LNCaP clone FGC (cell line): ENCODE measurements around the gene DSCAM.

ENCODE experiments used
- DNase-seq: peaks from one replicate; pipeline ENCODE4 v3.0.0-alpha.2; 2011; ENCODE audit warnings: low read depth
- H3K4me3 ChIP-seq: 2 replicates; pipeline ENCODE4 v1.5.1; 2011; ENCODE audit warnings: mild to moderate bottlenecking, low read depth, low read length, control low read depth
- TF ChIP-seq, protein P1 (sequence below): IDR thresholded peaks from 2 replicates; pipeline ENCODE4 v1.5.1; 2012; ENCODE audit warnings: mild to moderate bottlenecking; ENCODE audit not compliant: control insufficient read depth, insufficient read depth; ENCODE audit errors: extremely low read depth

DSCAM gene

GRCh38 chr21:40783404-40783803 is 63.6 kb downstream of the DSCAM start:
- TF ChIP-seq, protein P1, sequence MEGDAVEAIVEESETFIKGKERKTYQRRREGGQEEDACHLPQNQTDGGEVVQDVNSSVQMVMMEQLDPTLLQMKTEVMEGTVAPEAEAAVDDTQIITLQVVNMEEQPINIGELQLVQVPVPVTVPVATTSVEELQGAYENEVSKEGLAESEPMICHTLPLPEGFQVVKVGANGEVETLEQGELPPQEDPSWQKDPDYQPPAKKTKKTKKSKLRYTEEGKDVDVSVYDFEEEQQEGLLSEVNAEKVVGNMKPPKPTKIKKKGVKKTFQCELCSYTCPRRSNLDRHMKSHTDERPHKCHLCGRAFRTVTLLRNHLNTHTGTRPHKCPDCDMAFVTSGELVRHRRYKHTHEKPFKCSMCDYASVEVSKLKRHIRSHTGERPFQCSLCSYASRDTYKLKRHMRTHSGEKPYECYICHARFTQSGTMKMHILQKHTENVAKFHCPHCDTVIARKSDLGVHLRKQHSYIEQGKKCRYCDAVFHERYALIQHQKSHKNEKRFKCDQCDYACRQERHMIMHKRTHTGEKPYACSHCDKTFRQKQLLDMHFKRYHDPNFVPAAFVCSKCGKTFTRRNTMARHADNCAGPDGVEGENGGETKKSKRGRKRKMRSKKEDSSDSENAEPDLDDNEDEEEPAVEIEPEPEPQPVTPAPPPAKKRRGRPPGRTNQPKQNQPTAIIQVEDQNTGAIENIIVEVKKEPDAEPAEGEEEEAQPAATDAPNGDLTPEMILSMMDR, result no peak

GRCh38 chr21:40770435-40771055 is 76.4 kb downstream of the DSCAM start:
- DNase-seq, result no peak
- H3K4me3 ChIP-seq, result no peak overlapping the region
- TF ChIP-seq, protein P1, result no peak

More at GRCh38 chr21:40783404-40783803, 63.6 kb downstream of the DSCAM start:
- no peak overlapping the region for H3K4me3 ChIP-seq
- DNase-seq, result no peak

DNA sequence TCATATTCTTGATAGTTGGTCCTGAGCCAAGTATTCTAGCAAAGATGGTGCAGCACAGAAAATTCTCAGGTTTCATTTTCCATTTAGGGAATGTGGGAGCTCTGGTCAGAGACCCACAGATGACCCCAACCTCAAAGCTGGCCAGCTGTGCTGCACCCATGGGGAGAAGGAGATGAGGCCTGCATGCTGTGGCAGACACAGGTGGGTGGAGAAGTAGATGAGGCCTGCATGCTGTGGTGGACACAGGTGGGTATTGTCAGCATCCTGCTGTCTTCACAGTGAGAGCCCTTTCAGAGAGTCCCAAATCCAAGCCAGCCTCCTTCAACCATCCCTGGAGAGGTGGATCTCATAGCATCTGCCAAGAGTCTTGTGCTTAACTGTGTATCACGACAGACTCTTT is 77.7 kb downstream of the DSCAM start:
- TF ChIP-seq, protein P1, result no peak
- no peak overlapping the region for H3K4me3 ChIP-seq
- no peak for DNase-seq

DNA sequence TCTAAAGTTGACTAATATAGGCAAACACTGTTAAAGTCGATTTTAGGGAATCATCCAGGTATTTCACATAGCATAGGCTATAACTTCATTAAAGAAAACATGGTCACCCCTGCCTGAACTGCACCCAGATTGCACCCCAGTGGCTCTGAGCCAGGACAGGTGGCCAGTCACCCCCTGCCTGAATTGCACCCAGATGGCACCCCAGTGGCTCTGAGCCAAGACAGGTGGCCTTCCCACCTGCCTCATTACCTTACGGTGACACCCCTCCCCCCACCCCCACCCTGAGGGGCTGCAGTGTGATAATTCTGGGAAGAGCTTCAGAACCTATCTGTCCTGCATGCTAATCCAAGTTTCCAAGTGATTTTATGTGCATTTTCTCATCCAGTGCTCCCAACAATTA is 78.9 kb downstream of the DSCAM start:
- H3K4me3 ChIP-seq, result no peak overlapping the region
- TF ChIP-seq, protein P1, result no peak
- no peak for DNase-seq

GRCh38 chr21:40766381-40766780 is 80.6 kb downstream of the DSCAM start:
- no peak overlapping the region for H3K4me3 ChIP-seq
- DNase-seq, result no peak
- TF ChIP-seq, protein P1, result no peak

GRCh38 chr21:40765811-40766210 is 81.1 kb downstream of the DSCAM start:
- TF ChIP-seq, protein P1, result no peak
- no peak overlapping the region for H3K4me3 ChIP-seq
- no peak for DNase-seq

- TF ChIP-seq, protein P1, result no peak
- no peak for DNase-seq
- H3K4me3 ChIP-seq, result no peak overlapping the region
These were observed 86.1 kb downstream of the DSCAM start for GRCh38 chr21:40760821-40761220.
